ENCODE results near the gene ZRANB1. TPM values are rescaled to one million over a fixed set of nuclear protein-coding genes. Genes with fewer than 3 reads are reported as not detected.
A peak's percentile ranks its signal among the peaks of the same experiment; 100 is the strongest.

The ZRANB1 gene
- total RNA-seq, 4 donors from 2014 or later: 35.5 to 48.7 (median 44.3) TPM

- H3K27me3 ChIP-seq: no peaks in the 10 kb centered on the region
- H3K9me3 ChIP-seq: no peaks in the 10 kb centered on the region
- no peak overlapping the region for H3K4me3 ChIP-seq
- TF ChIP-seq POLR2AphosphoS5 (IDR thresholded peaks at IDR 0.05) (peak; percentile 14), EP300 (IDR thresholded peaks at IDR 0.05) (no peak)
- H3K4me1 ChIP-seq: peaks cover 0 to 15% (median 3%) of the 10 kb centered on the region in 3 donors
- no peak for ATAC-seq
- peaks cover 5 to 98% of the 10 kb centered on the region in 2 donors for H3K36me3 ChIP-seq
- H3K27ac ChIP-seq: peak overlapping the region in 2 of 4 donors; percentile 19 to 29
- 74 to 95% methylated on average over 3 to 6 of the region's 10 CpGs for WGBS, 2 donors (ENCODE audit: low coverage in 1 of 2)
Observed at GRCh38 chr10:124989526-124989925, 47.6 kb downstream of the ZRANB1 start.

GRCh38 chr10:124990671-124991625 lies 49.0 kb downstream of the ZRANB1 start:
- H3K4me3 ChIP-seq: no peak overlapping the region
- peak overlapping the region in 3 of 4 donors; percentile 12 to 57 (median 22) for H3K27ac ChIP-seq
- peaks cover 0 to 98% of the 10 kb centered on the region in 2 donors for H3K36me3 ChIP-seq
- no peak for ATAC-seq
- no peaks in the 10 kb centered on the region for H3K27me3 ChIP-seq
- H3K4me1 ChIP-seq: peaks cover 0 to 19% (median 3%) of the 10 kb centered on the region in 3 donors
- WGBS, 2 donors (ENCODE audit: low coverage in 1 of 2): 70 to 81% methylated on average over 4 to 6 of the region's 14 CpGs
- TF ChIP-seq CTCF (IDR thresholded peaks at IDR 0.05) (no peak), POLR2AphosphoS5 (IDR thresholded peaks at IDR 0.05) (no peak), EP300 (IDR thresholded peaks at IDR 0.05) (no peak), POLR2A (IDR thresholded peaks at IDR 0.05) (no peak)
- no peaks in the 10 kb centered on the region for H3K9me3 ChIP-seq

- Histone ChIP-seq H3K27me3 (no peaks in the 10 kb centered on the region), H3K4me1 (peaks cover 0 to 19% (median 3%) of the 10 kb centered on the region in 3 donors), H3K9me3 (no peaks in the 10 kb centered on the region), H3K36me3 (peaks cover 0 to 98% of the 10 kb centered on the region in 2 donors), H3K27ac (peak overlapping the region in 2 of 4 donors; percentile 22 to 57), H3K4me3 (no peak overlapping the region)
- TF ChIP-seq POLR2A (IDR thresholded peaks at IDR 0.05) (no peak), POLR2AphosphoS5 (IDR thresholded peaks at IDR 0.05) (no peak), EP300 (IDR thresholded peaks at IDR 0.05) (no peak), CTCF (IDR thresholded peaks at IDR 0.05) (no peak)
- 69 to 89% methylated on average over 3 to 4 of the region's 4 CpGs for WGBS, 2 donors (ENCODE audit: low coverage in 1 of 2)
- no peak for ATAC-seq
Observed at GRCh38 chr10:124991835-124992234, 49.9 kb downstream of the ZRANB1 start.

GRCh38 chr10:124992462-124993344 lies 50.8 kb downstream of the ZRANB1 start:
- peak; percentile 75 for TF ChIP-seq POLR2AphosphoS5 (IDR thresholded peaks at IDR 0.05)
- no peak for TF ChIP-seq POLR2A (IDR thresholded peaks at IDR 0.05)
- TF ChIP-seq EP300 (IDR thresholded peaks at IDR 0.05): no peak
- TF ChIP-seq CTCF (IDR thresholded peaks at IDR 0.05): peak in 3 of 4 experiments; percentile 76 to 92 (median 85)
- Histone ChIP-seq H3K36me3 (peaks cover 0 to 98% of the 10 kb centered on the region in 2 donors), H3K4me1 (peaks cover 0 to 19% (median 3%) of the 10 kb centered on the region in 3 donors), H3K27me3 (no peaks in the 10 kb centered on the region), H3K27ac (peak overlapping the region in 2 of 4 donors; percentile 22 to 57), H3K9me3 (no peaks in the 10 kb centered on the region), H3K4me3 (no peak overlapping the region)
- peak; percentile 79 for ATAC-seq
- WGBS, 2 donors (ENCODE audit: low coverage in 1 of 2): 44 to 48% methylated on average over 13 to 14 of the region's 20 CpGs

GRCh38 chr10:124993345-124993708 lies 51.4 kb downstream of the ZRANB1 start:
- Histone ChIP-seq H3K4me1 (peaks cover 0 to 22% (median 3%) of the 10 kb centered on the region in 3 donors), H3K4me3 (no peak overlapping the region), H3K9me3 (no peaks in the 10 kb centered on the region), H3K27ac (peak overlapping the region in 2 of 4 donors; percentile 22 to 57), H3K36me3 (peaks cover 0 to 98% of the 10 kb centered on the region in 2 donors), H3K27me3 (no peaks in the 10 kb centered on the region)
- TF ChIP-seq POLR2AphosphoS5 (IDR thresholded peaks at IDR 0.05) (no peak), CTCF (IDR thresholded peaks at IDR 0.05) (no peak), EP300 (IDR thresholded peaks at IDR 0.05) (no peak), POLR2A (IDR thresholded peaks at IDR 0.05) (no peak)
- ATAC-seq: no peak
- WGBS, 2 donors (ENCODE audit: low coverage in 1 of 2): 93% methylated on average over 4 of the region's 4 CpGs; no CpG with 5 or more reads in 1 of the 2 donors

Measured in gastroesophageal sphincter (tissue), 4 donors.